A673 (cell line): Measurements from ENCODE around the gene CNNM2.

Experiments
- EZH2 ChIP-seq: fragments of 200-600 bp; sonication (generic); IDR thresholded peaks from 2 replicates; pipeline ENCODE4 v1.6.1; 2017; ENCODE audit warnings: borderline replicate concordance, low read depth, mild to moderate bottlenecking, mixed read lengths, antibody characterized with exemption, low read length; ENCODE audit not compliant: poor library complexity, severe bottlenecking
- TF ChIP-seq, protein P1 (sequence below): fragments of 300-800, 200-600 bp; sonication (generic); conservative IDR thresholded peaks from 2 replicates; pipeline ENCODE4 v1.5.1; 2017; ENCODE audit warnings: low read depth, mild to moderate bottlenecking, antibody characterized with exemption, low read length, moderate library complexity, mixed read lengths

DNA sequence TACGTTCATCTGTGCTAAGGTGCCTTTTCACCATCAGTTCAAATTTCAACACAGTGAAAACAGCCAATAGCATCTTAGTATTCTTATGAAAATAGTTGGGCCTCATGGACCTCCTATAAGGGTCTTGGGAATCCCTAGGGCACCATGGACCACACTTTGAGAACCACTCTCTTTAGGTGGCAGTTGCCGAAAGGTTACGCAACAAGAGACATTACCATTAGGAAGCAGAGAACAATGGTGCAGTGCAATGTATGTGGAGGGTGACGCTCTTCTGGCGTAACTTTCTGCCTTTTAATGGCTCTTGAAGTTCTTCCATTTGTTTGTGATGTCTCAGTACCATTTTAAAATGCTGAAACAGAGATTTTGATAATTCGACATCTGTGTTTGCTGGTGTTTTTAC, 131.1 kb downstream of the CNNM2 start:
- TF ChIP-seq, protein P1, sequence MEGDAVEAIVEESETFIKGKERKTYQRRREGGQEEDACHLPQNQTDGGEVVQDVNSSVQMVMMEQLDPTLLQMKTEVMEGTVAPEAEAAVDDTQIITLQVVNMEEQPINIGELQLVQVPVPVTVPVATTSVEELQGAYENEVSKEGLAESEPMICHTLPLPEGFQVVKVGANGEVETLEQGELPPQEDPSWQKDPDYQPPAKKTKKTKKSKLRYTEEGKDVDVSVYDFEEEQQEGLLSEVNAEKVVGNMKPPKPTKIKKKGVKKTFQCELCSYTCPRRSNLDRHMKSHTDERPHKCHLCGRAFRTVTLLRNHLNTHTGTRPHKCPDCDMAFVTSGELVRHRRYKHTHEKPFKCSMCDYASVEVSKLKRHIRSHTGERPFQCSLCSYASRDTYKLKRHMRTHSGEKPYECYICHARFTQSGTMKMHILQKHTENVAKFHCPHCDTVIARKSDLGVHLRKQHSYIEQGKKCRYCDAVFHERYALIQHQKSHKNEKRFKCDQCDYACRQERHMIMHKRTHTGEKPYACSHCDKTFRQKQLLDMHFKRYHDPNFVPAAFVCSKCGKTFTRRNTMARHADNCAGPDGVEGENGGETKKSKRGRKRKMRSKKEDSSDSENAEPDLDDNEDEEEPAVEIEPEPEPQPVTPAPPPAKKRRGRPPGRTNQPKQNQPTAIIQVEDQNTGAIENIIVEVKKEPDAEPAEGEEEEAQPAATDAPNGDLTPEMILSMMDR, result no peak
- no peak for TF ChIP-seq EZH2
